Lower leg skin (tissue), 3 donors: ENCODE data around the gene FIGN.

ENCODE experiments used
- POLR2A ChIP-seq, 2 donors: fragments of 450-650 bp; IDR thresholded peaks; one replicate each; pipeline ENCODE4 v1.6.1; 2016 to 2017; ENCODE audit warnings: antibody characterized with exemption in 2 of 2, mild to moderate bottlenecking in 1 of 2, moderate library complexity in 1 of 2
- TF ChIP-seq, protein P1 (sequence below), 3 donors: fragments of 450-650 bp; IDR thresholded peaks; one replicate each; pipeline ENCODE4 v1.5.1; 2016; ENCODE audit warnings: antibody characterized with exemption in 3 of 3, mild to moderate bottlenecking in 3 of 3, moderate library complexity in 2 of 3

DNA sequence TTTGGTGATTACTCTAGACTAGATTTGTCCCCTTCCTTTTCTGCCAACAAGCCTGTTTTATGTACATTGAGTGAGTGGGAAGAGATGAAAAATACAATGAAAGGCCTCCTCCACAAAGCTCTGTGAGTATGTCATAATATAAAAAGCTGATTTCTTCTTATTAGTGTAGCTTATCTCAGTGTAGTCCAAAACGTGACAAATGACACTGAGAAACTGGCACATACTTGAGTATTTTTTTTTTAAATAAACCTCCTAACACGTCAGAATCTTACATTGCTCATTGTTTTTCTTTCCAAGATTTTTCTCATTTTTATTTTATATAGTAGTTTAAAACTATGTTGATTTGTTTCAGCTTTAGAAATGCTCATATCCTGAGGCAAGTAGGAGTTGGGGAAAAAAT, 17.9 kb upstream of the FIGN start:
- no peak for TF ChIP-seq POLR2A (IDR thresholded peaks at IDR 0.05)
- TF ChIP-seq, protein P1, sequence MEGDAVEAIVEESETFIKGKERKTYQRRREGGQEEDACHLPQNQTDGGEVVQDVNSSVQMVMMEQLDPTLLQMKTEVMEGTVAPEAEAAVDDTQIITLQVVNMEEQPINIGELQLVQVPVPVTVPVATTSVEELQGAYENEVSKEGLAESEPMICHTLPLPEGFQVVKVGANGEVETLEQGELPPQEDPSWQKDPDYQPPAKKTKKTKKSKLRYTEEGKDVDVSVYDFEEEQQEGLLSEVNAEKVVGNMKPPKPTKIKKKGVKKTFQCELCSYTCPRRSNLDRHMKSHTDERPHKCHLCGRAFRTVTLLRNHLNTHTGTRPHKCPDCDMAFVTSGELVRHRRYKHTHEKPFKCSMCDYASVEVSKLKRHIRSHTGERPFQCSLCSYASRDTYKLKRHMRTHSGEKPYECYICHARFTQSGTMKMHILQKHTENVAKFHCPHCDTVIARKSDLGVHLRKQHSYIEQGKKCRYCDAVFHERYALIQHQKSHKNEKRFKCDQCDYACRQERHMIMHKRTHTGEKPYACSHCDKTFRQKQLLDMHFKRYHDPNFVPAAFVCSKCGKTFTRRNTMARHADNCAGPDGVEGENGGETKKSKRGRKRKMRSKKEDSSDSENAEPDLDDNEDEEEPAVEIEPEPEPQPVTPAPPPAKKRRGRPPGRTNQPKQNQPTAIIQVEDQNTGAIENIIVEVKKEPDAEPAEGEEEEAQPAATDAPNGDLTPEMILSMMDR (IDR thresholded peaks at IDR 0.05) = no peak
